ENCODE data around the gene GSX2. TPM values are rescaled to one million over a fixed set of nuclear protein-coding genes. Genes with fewer than 3 reads are reported as not detected.

GSX2 gene
- total and polyA plus RNA-seq, 2 of the 4 experiments (the other 2 are of a cell fraction) = not detected

Small RNA genes lying within 50 kb of the gene (microRNA-seq; reads per million reads assigned to microRNA genes)
- gene AC110792.1 (ENCODE audit: insufficient read depth, insufficient read length) = not detected

Small RNA genes lying within 50 kb of the gene (small RNA-seq; reads per million reads assigned to genes)
- 0 reads per million in 5 experiments for gene AC110792.1

Other genes with a start within 250 kb of the GSX2 start
- 26.3 and 65.0 TPM in 2 replicates for gene CHIC2, start 35.6 kb upstream of the GSX2 start, total RNA-seq (2012; rRNA removed)
- 18.8 and 20.4 TPM in 2 replicates for gene CHIC2, start 35.6 kb upstream of the GSX2 start, polyA plus RNA-seq (2012; rRNA removed)
- gene PDGFRA, start 129.1 kb downstream of the GSX2 start, total RNA-seq (2012; rRNA removed) = 157 and 168 TPM in 2 replicates
- 50.0 and 60.8 TPM in 2 replicates for gene PDGFRA, start 129.1 kb downstream of the GSX2 start, polyA plus RNA-seq (2012; rRNA removed)

Data from IMR-90 (cell line).